Caco-2 (cell line): ENCODE measurements around the gene DYNC1LI1. TPM values are rescaled to one million over a fixed set of nuclear protein-coding genes. Genes with fewer than 3 reads are reported as not detected.

Experiments used
- Bru-seq: library from RNA; stranded (reverse); fragments of 400-500 nt; gene quantifications from one replicate; lab custom pipeline; 2021; lab: Mats Ljungman, UMichigan
- BruChase-seq, 2 experiments: library from RNA; stranded (reverse); fragments of 400-500 nt; gene quantifications; one replicate each; lab custom pipeline; 2021; lab: Mats Ljungman, UMichigan
- BruUV-seq: library from RNA; stranded (reverse); fragments of 400-500 nt; replicated peaks from 2 replicates; lab custom pipeline; 2021; lab: Mats Ljungman, UMichigan
- CTCF ChIA-PET: fragments of 300-600 bp; sonication (Branson Sonifier 250); formaldehyde crosslinking; loops from one replicate; lab custom pipeline; 2022; ENCODE audit warnings: antibody characterized with exemption; lab: Charles Lee
- POLR2A ChIA-PET: fragments of 300-600 bp; sonication (Branson Sonifier 250); formaldehyde crosslinking; loops from one replicate; lab custom pipeline; 2022; ENCODE audit warnings: antibody characterized with exemption; lab: Charles Lee
- DNase-seq, 2 experiments: peaks; one replicate each; pipeline versions ENCODE4 v3.0.0 to v3.0.0-alpha.2; 2020 to 2022
- H3K27me3 ChIP-seq: replicated peaks from 2 replicates; pipeline ENCODE4 v1.6.0; 2011; ENCODE audit warnings: low read length; ENCODE audit not compliant: control insufficient read depth, insufficient read depth
- H3K36me3 ChIP-seq: 2 replicates; pipeline ENCODE4 v1.5.1; 2011; ENCODE audit warnings: low read length; ENCODE audit not compliant: control insufficient read depth, insufficient read depth
- H3K4me1 ChIP-seq: fragments of 250-450 bp; sonication (Bioruptor Pico); 2 replicates; pipeline ENCODE4 v1.5.1; 2020; ENCODE audit warnings: mild to moderate bottlenecking
- H3K4me3 ChIP-seq: 2 replicates; pipeline ENCODE4 v1.5.1; 2011; ENCODE audit warnings: low read depth, mild to moderate bottlenecking, control low read depth, low read length
- H3K9me3 ChIP-seq: fragments of 250-450 bp; sonication (Bioruptor Pico); 2 replicates; pipeline ENCODE4 v1.5.1; 2020; ENCODE audit warnings: mild to moderate bottlenecking, moderate library complexity
- H3K27ac Mint-ChIP-seq: one replicate; pipeline ENCODE4 v1.8.0; 2022; ENCODE audit warnings: mixed read lengths; ENCODE audit not compliant: unreplicated experiment
- H3K27me3 Mint-ChIP-seq: one replicate; pipeline ENCODE4 v1.8.0; 2022; ENCODE audit warnings: mixed read lengths; ENCODE audit not compliant: insufficient read depth, unreplicated experiment
- H3K36me3 Mint-ChIP-seq: one replicate; pipeline ENCODE4 v1.8.0; 2022; ENCODE audit warnings: mild to moderate bottlenecking, mixed read lengths; ENCODE audit not compliant: insufficient read depth, unreplicated experiment
- H3K4me1 Mint-ChIP-seq: one replicate; pipeline ENCODE4 v1.8.0; 2022; ENCODE audit warnings: low read depth, mixed read lengths; ENCODE audit not compliant: unreplicated experiment
- H3K4me3 Mint-ChIP-seq: one replicate; pipeline ENCODE4 v1.8.0; 2022; ENCODE audit warnings: mild to moderate bottlenecking, moderate library complexity, mixed read lengths; ENCODE audit not compliant: unreplicated experiment
- H3K9me3 Mint-ChIP-seq: one replicate; pipeline ENCODE4 v1.8.0; 2022; ENCODE audit warnings: mixed read lengths; ENCODE audit not compliant: unreplicated experiment
- CTCF ChIP-seq, 2 experiments: fragments of 200-600 bp in 1 of 2; IDR thresholded peaks; 1 replicate in 1 of 2; 2 replicates in 1 of 2; pipeline versions ENCODE4 v1.5.1 to v1.8.0; 2011 to 2022; ENCODE audit warnings: antibody characterized with exemption in 1 of 2, control low read depth in 1 of 2, inconsistent platforms in 1 of 2, low read depth in 1 of 2, low read length in 1 of 2, mild to moderate bottlenecking in 1 of 2, moderate library complexity in 1 of 2; ENCODE audit not compliant: insufficient read depth in 1 of 2, severe bottlenecking in 1 of 2, unreplicated experiment in 1 of 2
- intact Hi-C: fragments of 100-400 bp; cut with micrococcal nuclease; formaldehyde crosslinking; loops from one replicate; pipeline ENCODE4 v1.10.0; 2022; ENCODE audit not compliant: unreplicated experiment
- long read RNA-seq: library from polyadenylated mRNA; stranded (forward); transcript quantifications from one replicate; pipeline ENCODE4 v2.0.0, GENCODE V29; 2022
- total RNA-seq: library from RNA; stranded (reverse); gene quantifications from 2 replicates; pipeline ENCODE4 v1.2.3, GENCODE V29; 2022

DYNC1LI1 gene
- total RNA-seq (32.7 and 35.4 TPM in 2 replicates), Bru-seq, nascent RNA (percentile 80 among the genes with signal in this experiment), BruChase-seq, experiment 1, labeled RNA remaining after a 2-hour chase (percentile 81 among the genes with signal in this experiment), BruChase-seq, experiment 2, labeled RNA remaining after a 6-hour chase (percentile 78 among the genes with signal in this experiment)
- long read RNA-seq, full-length matches to known transcripts, result 51 of 59 reads
- long read RNA-seq, partial matches to known transcripts, result 3 of 59 reads
- long read RNA-seq, other reads (novel, unspliced or antisense), result 5 of 59 reads

GRCh38 chr3:32570421-32571191 is at the start of gene DYNC1LI1:
Gene DYNC1LI1 (minus strand): TSS chr3:32570858. CDS start chr3:32570770, 88 bp downstream.
- TF ChIP-seq CTCF (IDR thresholded peaks at IDR 0.05; ENCODE audit: insufficient read depth in 1 of 2, low read depth in 1 of 2, low read length in 1 of 2, severe bottlenecking in 1 of 2, unreplicated experiment in 1 of 2), result no peak
- H3K36me3 ChIP-seq, result no peaks in the 10 kb centered on the region
- DNase-seq, result peak; percentile 94 to 95
- Mint-ChIP-seq H3K36me3 (peaks cover 6% of the 10 kb centered on the region), H3K4me1 (no peaks in the 10 kb centered on the region), H3K4me3 (peak within 1 kb of the TSS; percentile 86), H3K9me3 (no peaks in the 10 kb centered on the region), H3K27ac (peak within 1 kb of the TSS; percentile 92), H3K27me3 (no peaks in the 10 kb centered on the region)
- intact Hi-C loops, result loop anchor here (1.0 to 2.0 kb wide), 3 partner anchors 14 to 115 kb away; partner anchors contain the start of gene CNOT10
- H3K27me3 ChIP-seq, result no peaks in the 10 kb centered on the region
- H3K4me3 ChIP-seq, result peak within 1 kb of the TSS; percentile 98
- ChIA-PET POLR2A (interaction anchor here (0.5 to 1.0 kb wide), 2 partner anchors 52 to 61 kb away, joined by 3 to 4 read pairs; no protein-coding TSS in a partner anchor), CTCF (interaction anchor here (0.9 kb wide), 1 partner anchor 61 kb away, joined by 3 read pairs; no protein-coding TSS in a partner anchor)
- BruUV-seq, result no TSS peak
- H3K9me3 ChIP-seq, result no peaks in the 10 kb centered on the region
- peaks cover 9% of the 10 kb centered on the region for H3K4me1 ChIP-seq

- peaks cover 6% of the 10 kb centered on the region; the same call in 1 of the 2 replicates for H3K9me3 ChIP-seq
- H3K4me1 ChIP-seq, result no peaks in the 10 kb centered on the region
- Mint-ChIP-seq H3K9me3 (peaks cover 13% of the 10 kb centered on the region), H3K36me3 (no peaks in the 10 kb centered on the region), H3K4me3 (no peak overlapping the region), H3K4me1 (no peaks in the 10 kb centered on the region), H3K27ac (no peak overlapping the region), H3K27me3 (peaks cover 7% of the 10 kb centered on the region)
- TF ChIP-seq CTCF (IDR thresholded peaks at IDR 0.05; ENCODE audit: insufficient read depth in 1 of 2, low read depth in 1 of 2, low read length in 1 of 2, severe bottlenecking in 1 of 2, unreplicated experiment in 1 of 2), result no peak
- no peak for DNase-seq
- intact Hi-C loops, result no loop called here
- no peaks in the 10 kb centered on the region for H3K36me3 ChIP-seq
- POLR2A ChIA-PET, result no interaction called here
- no TSS peak for BruUV-seq
- CTCF ChIA-PET, result no interaction called here
- no peak overlapping the region for H3K4me3 ChIP-seq
- no peaks in the 10 kb centered on the region for H3K27me3 ChIP-seq
Observed at GRCh38 chr3:32619395-32619794, 48.7 kb upstream of the DYNC1LI1 start.

GRCh38 chr3:32616267-32616962 is 45.8 kb upstream of the DYNC1LI1 start:
- peaks cover 6% of the 10 kb centered on the region; the same call in 1 of the 2 replicates for H3K9me3 ChIP-seq
- ChIA-PET POLR2A (no interaction called here), CTCF (no interaction called here)
- H3K4me1 ChIP-seq, result no peaks in the 10 kb centered on the region
- no peak overlapping the region for H3K4me3 ChIP-seq
- Mint-ChIP-seq H3K27ac (no peak overlapping the region), H3K4me3 (no peak overlapping the region), H3K9me3 (peaks cover 13% of the 10 kb centered on the region), H3K36me3 (no peaks in the 10 kb centered on the region), H3K4me1 (no peaks in the 10 kb centered on the region), H3K27me3 (no peaks in the 10 kb centered on the region)
- intact Hi-C loops, result no loop called here
- TF ChIP-seq CTCF (IDR thresholded peaks at IDR 0.05; ENCODE audit: insufficient read depth in 1 of 2, low read depth in 1 of 2, low read length in 1 of 2, severe bottlenecking in 1 of 2, unreplicated experiment in 1 of 2), result no peak
- no peaks in the 10 kb centered on the region for H3K27me3 ChIP-seq
- no peak for DNase-seq
- BruUV-seq, result no TSS peak
- H3K36me3 ChIP-seq, result no peaks in the 10 kb centered on the region
